ENCODE data around the gene ZDHHC14. TPM values are rescaled to one million over a fixed set of nuclear protein-coding genes. Genes with fewer than 3 reads are reported as not detected.

The ZDHHC14 gene
- total and polyA plus RNA-seq, 2 of the 8 experiments (the other 6 are each of a cell fraction or from before 2014, with no cell fraction given) = 2.9 to 5.3 TPM

- TF ChIP-seq CHD7 (IDR thresholded peaks at IDR 0.05; ENCODE audit: insufficient replicate concordance, low read length) = no peak
- no peak for TF ChIP-seq GABPA (IDR thresholded peaks at IDR 0.05; ENCODE audit: borderline replicate concordance, insufficient read depth, low read length)
- TF ChIP-seq RBBP5 (IDR thresholded peaks at IDR 0.05; ENCODE audit: borderline replicate concordance, low read depth, low read length) = no peak
- TF ChIP-seq RFX5 (IDR thresholded peaks at IDR 0.05; ENCODE audit: borderline replicate concordance, low read depth, low read length) = no peak
- no peak for TF ChIP-seq CTCF (IDR thresholded peaks at IDR 0.05; ENCODE audit: control extremely low read depth in 1 of 3, insufficient read depth in 1 of 3, low read depth in 1 of 3, low read length in 3 of 3)
- TF ChIP-seq RXRA (IDR thresholded peaks at IDR 0.05; ENCODE audit: insufficient read depth, low read depth, low read length) = no peak
- no peak for TF ChIP-seq SIN3A (conservative IDR thresholded peaks at IDR 0.05 in 1 of 2, IDR thresholded peaks at IDR 0.05 in 1 of 2; ENCODE audit: low read depth in 1 of 2, low read length in 2 of 2)
- no peak for TF ChIP-seq GTF2F1 (IDR thresholded peaks at IDR 0.05; ENCODE audit: borderline replicate concordance, low read depth, low read length)
- TF ChIP-seq SIRT6 (IDR thresholded peaks at IDR 0.05; ENCODE audit: low read length) = no peak
Observed at GRCh38 chr6:157457787-157458186, 76.8 kb downstream of the ZDHHC14 start (continued).
